Measurements from ENCODE around the gene ABHD13. TPM values are rescaled to one million over a fixed set of nuclear protein-coding genes. Genes with fewer than 3 reads are reported as not detected.

The ABHD13 gene
- total RNA-seq, 3 donors from 2014 or later (not counting 1 experiment from before 2014, with no cell fraction given) = 12.3 to 14.7 (median 12.9) TPM

Other genes starting within 250 kb of the ABHD13 start
- gene LIG4, start 2.9 kb upstream of the ABHD13 start, total RNA-seq = 1 to 10 TPM; 7.7 to 8.5 (median 7.9) TPM
- 1 to 10 TPM; 4.0 to 9.5 (median 6.3) TPM for gene TNFSF13B, start 51.3 kb downstream of the ABHD13 start, total RNA-seq